GM23248 (cell line): ENCODE results near the gene FGF14. TPM values are rescaled to one million over a fixed set of nuclear protein-coding genes. Genes with fewer than 3 reads are reported as not detected.

Experiments used
- DNase-seq: peaks from one replicate; pipeline ENCODE4 v3.0.0-alpha.2; 2015
- H2AFZ ChIP-seq: fragments of 200-600 bp; sonication (generic); 2 replicates; pipeline ENCODE4 v1.6.1; 2016; ENCODE audit warnings: antibody characterized with exemption
- H3F3A ChIP-seq: fragments of 200-600 bp; sonication (generic); 2 replicates; pipeline ENCODE4 v1.6.1; 2016; ENCODE audit warnings: mild to moderate bottlenecking, antibody characterized with exemption, mixed run types; ENCODE audit not compliant: insufficient read depth
- H3K27ac ChIP-seq: fragments of 200-600 bp; sonication (generic); 2 replicates; pipeline ENCODE4 v1.5.1; 2016; ENCODE audit warnings: mild to moderate bottlenecking
- H3K27me3 ChIP-seq: fragments of 200-600 bp; sonication (generic); replicated peaks from 2 replicates; pipeline ENCODE4 v1.6.1; 2016; ENCODE audit warnings: mild to moderate bottlenecking; ENCODE audit not compliant: insufficient read depth
- H3K36me3 ChIP-seq: fragments of 200-600 bp; sonication (generic); 2 replicates; pipeline ENCODE4 v1.6.1; 2016; ENCODE audit warnings: low read depth, mild to moderate bottlenecking
- H3K4me1 ChIP-seq: fragments of 200-600 bp; sonication (generic); 2 replicates; pipeline ENCODE4 v1.6.1; 2016; ENCODE audit warnings: mild to moderate bottlenecking; ENCODE audit not compliant: insufficient read depth
- H3K4me2 ChIP-seq: fragments of 200-600 bp; sonication (generic); one replicate; pipeline ENCODE4 v1.6.1; 2016; ENCODE audit warnings: mild to moderate bottlenecking; ENCODE audit not compliant: unreplicated experiment
- H3K4me3 ChIP-seq: fragments of 200-600 bp; sonication (generic); 2 replicates; pipeline ENCODE4 v1.5.1; 2016; ENCODE audit warnings: mild to moderate bottlenecking
- H3K79me2 ChIP-seq: fragments of 200-600 bp; sonication (generic); 2 replicates; pipeline ENCODE4 v1.6.1; 2016; ENCODE audit warnings: mild to moderate bottlenecking; ENCODE audit not compliant: insufficient read depth
- H3K9ac ChIP-seq: fragments of 200-600 bp; sonication (generic); 2 replicates; pipeline ENCODE4 v1.6.1; 2016; ENCODE audit warnings: mild to moderate bottlenecking
- H3K9me2 ChIP-seq: fragments of 200-600 bp; sonication (generic); 2 replicates; pipeline ENCODE4 v1.6.1; 2016; ENCODE audit warnings: mixed run types, mild to moderate bottlenecking, moderate library complexity; ENCODE audit not compliant: insufficient read depth
- H3K9me3 ChIP-seq: fragments of 200-600 bp; sonication (generic); one replicate; pipeline ENCODE4 v1.6.1; 2017; ENCODE audit warnings: low read depth
- H4K20me1 ChIP-seq: fragments of 200-600 bp; sonication (generic); 2 replicates; pipeline ENCODE4 v1.6.0; 2016; ENCODE audit not compliant: insufficient read depth
- EZH2 ChIP-seq: fragments of 200-600 bp; sonication (generic); IDR thresholded peaks from 2 replicates; pipeline ENCODE4 v1.6.1; 2018; ENCODE audit warnings: antibody characterized with exemption, mild to moderate bottlenecking; ENCODE audit not compliant: insufficient read depth, poor library complexity, severe bottlenecking
- EZH2phosphoT487 ChIP-seq: fragments of 200-600 bp; sonication (generic); IDR thresholded peaks from 2 replicates; pipeline ENCODE4 v1.6.1; 2018; ENCODE audit warnings: antibody characterized with exemption, moderate library complexity, mild to moderate bottlenecking, low read depth; ENCODE audit not compliant: insufficient read depth
- WGBS, 2 experiments: methylation state at CpG; one replicate each; pipeline ENCODE4 v1.1.6; 2015 to 2017; ENCODE audit warnings: low lambda C conversion rate in 2 of 2, low coverage in 1 of 2; ENCODE audit errors: missing lambda C conversion rate in 2 of 2; 5-methylcytosine and 5-hydroxymethylcytosine counted together
- in situ Hi-C: fragments of 300-500 bp; cut with MboI; formaldehyde crosslinking; loops from 2 replicates; pipeline ENCODE4 v1.15.0; 2020
- polyA plus RNA-seq: library from polyadenylated mRNA; unstranded; fragments of >200 nt; fragmentation: Nextera tagmentation; extraction: Ambion mirVana; gene quantifications from 2 replicates; pipeline ENCODE4 v1.2.1, GENCODE V29; 2016
- total RNA-seq: library from RNA; depleted of rRNA; stranded (reverse); fragments of >200 nt; shearing (Covaris generic); gene quantifications from 2 replicates; pipeline ENCODE4 v1.2.3, GENCODE V29; 2014

FGF14 gene
- total and polyA plus RNA-seq, 2 experiments from 2014 or later = 1.9 TPM; not detected in 1

DNA sequence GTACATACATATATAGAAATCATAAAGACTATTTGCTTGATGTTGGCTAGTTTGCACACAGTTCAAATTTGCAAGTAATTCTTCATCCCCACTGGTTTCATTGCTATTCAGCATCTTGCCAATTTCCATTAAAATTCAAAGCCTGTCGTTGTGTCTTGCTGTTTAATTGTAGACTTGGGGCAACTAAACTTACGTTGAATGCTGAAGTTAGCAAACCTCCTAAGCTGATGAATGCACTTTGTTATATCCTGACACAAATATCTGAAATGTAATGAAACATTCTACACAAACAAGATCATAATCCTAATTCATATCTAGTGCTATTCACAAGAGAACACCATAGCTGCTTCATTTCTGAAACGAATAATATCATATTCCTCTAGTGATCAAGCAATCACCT, 568.2 kb downstream of the FGF14 start:
- H3K9ac ChIP-seq = no peak overlapping the region
- no peak overlapping the region for H3K4me2 ChIP-seq
- no peaks in the 10 kb centered on the region for H4K20me1 ChIP-seq
- in situ Hi-C loops = no loop called here
- H3K9me2 ChIP-seq = no peaks in the 10 kb centered on the region
- no peak overlapping the region for H2AFZ ChIP-seq
- no peaks in the 10 kb centered on the region for H3K27me3 ChIP-seq
- WGBS, 2 experiments = 48 to 52% methylated on average over 3 of the region's 3 CpGs
- TF ChIP-seq EZH2phosphoT487 (no peak), EZH2 (no peak)
- no peaks in the 10 kb centered on the region for H3K9me3 ChIP-seq
- no peak for DNase-seq
- H3K27ac ChIP-seq = no peak overlapping the region
- no peaks in the 10 kb centered on the region for H3K4me1 ChIP-seq
- H3K4me3 ChIP-seq = no peak overlapping the region
- no peaks in the 10 kb centered on the region for H3K36me3 ChIP-seq
- H3K79me2 ChIP-seq = no peaks in the 10 kb centered on the region
- H3F3A ChIP-seq = no peaks in the 10 kb centered on the region

DNA sequence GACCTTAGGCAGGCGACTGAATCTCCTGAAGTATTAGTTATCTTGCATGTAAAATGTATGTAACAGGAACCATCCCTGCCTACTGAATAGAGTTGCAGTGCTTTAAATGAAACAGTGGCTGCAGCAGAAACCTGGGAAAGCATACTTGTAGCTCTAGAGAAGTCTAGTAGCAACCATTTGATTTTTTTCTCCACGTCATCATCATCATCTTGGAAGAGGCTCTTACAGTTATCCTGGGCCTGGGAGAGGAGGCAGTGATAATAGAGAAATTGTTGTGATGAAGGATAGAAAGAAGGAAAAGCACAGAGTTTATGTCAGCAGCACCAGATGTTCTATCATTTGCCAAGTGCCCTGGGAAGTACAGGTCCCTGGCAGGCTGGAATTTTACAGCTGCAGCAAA, 571.8 kb downstream of the FGF14 start:
- WGBS, 2 experiments = 51 to 53% methylated on average over 2 of the region's 2 CpGs
- Histone ChIP-seq H3F3A (no peaks in the 10 kb centered on the region), H3K36me3 (no peaks in the 10 kb centered on the region), H3K27ac (no peak overlapping the region), H4K20me1 (no peaks in the 10 kb centered on the region), H3K9ac (no peak overlapping the region), H3K9me3 (no peaks in the 10 kb centered on the region), H3K27me3 (no peaks in the 10 kb centered on the region), H2AFZ (no peak overlapping the region), H3K9me2 (no peaks in the 10 kb centered on the region), H3K4me1 (no peaks in the 10 kb centered on the region), H3K4me2 (no peak overlapping the region), H3K79me2 (no peaks in the 10 kb centered on the region), H3K4me3 (no peak overlapping the region)
- TF ChIP-seq EZH2 (no peak), EZH2phosphoT487 (no peak)
- in situ Hi-C loops = no loop called here
- DNase-seq = no peak

DNA sequence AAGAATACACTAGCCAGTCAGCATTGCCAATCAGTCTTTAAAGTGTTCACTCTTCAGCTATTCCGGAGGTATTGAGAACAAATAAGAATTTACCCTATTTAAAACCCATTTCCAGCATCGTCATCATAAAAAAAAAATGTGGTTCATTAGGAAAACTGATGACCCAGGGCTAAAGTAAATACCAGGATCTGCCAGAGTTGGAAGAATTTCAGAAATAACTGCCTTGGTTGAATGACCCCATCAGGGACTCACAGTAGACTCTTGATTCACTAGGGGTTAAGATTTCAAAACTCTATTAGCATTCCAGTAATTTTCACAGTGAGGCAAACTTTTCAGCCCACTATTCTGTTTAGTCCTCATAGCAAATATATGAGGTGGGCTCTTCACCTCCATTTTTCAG, 572.4 kb downstream of the FGF14 start:
- Histone ChIP-seq H3K79me2 (no peaks in the 10 kb centered on the region), H3K4me2 (no peak overlapping the region), H3K27ac (no peak overlapping the region), H3K36me3 (no peaks in the 10 kb centered on the region), H3K9me2 (no peaks in the 10 kb centered on the region), H3K4me1 (no peaks in the 10 kb centered on the region), H3K9me3 (no peaks in the 10 kb centered on the region), H3K9ac (no peak overlapping the region), H3K4me3 (no peak overlapping the region), H2AFZ (no peak overlapping the region), H3K27me3 (no peaks in the 10 kb centered on the region), H4K20me1 (no peaks in the 10 kb centered on the region), H3F3A (no peaks in the 10 kb centered on the region)
- in situ Hi-C loops = no loop called here
- WGBS, 2 experiments = 59 to 61% methylated on average over 2 of the region's 2 CpGs
- DNase-seq = no peak
- no peak for TF ChIP-seq EZH2

DNA sequence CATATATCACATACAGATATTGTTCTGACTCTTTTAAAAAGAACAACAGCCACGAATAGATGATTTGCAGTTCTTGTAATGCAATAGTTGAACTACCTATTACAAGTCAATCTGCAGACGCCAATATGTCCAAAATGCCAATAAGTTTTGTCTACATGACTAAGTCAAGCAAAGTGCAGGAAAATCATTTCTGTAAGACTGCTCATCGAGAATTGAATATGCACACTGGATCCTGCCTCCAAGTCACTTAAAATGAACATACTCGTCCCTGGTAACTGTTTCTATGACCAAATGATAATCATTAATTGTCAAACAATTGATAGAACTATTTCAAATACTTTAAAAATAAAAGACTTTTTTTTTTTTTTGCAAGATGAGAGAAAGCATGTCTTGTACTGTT, 573.7 kb downstream of the FGF14 start:
- Histone ChIP-seq H3K9ac (no peak overlapping the region), H3K79me2 (no peaks in the 10 kb centered on the region), H4K20me1 (no peaks in the 10 kb centered on the region), H3K27me3 (no peaks in the 10 kb centered on the region), H3F3A (no peaks in the 10 kb centered on the region), H3K9me2 (no peaks in the 10 kb centered on the region), H3K27ac (no peak overlapping the region), H3K4me1 (no peaks in the 10 kb centered on the region), H3K36me3 (no peaks in the 10 kb centered on the region), H3K4me2 (no peak overlapping the region), H3K9me3 (no peaks in the 10 kb centered on the region), H3K4me3 (no peak overlapping the region), H2AFZ (no peak overlapping the region)
- 51% methylated on average over 4 of the region's 4 CpGs for WGBS, 2 experiments
- TF ChIP-seq EZH2phosphoT487 (no peak), EZH2 (no peak)
- DNase-seq = no peak
- in situ Hi-C loops = no loop called here

DNA sequence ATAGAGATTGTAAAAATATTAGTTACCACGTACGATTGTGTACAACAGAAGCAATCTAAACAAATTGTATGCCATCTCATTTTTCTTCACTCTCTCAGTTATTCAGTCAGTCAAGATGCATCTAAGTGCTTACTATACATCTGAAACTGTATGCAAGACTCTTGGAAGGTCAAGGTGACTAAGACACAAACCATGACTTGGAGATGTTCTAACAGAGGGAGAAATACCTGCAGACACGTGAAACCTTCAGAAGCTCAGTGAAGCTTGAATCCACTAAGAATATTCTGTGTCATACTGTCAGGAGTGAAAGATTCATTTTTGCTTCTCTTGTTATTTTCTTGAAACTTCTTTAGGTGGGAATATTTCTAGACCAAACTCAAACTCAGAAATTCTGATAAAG, 584.0 kb downstream of the FGF14 start:
- Histone ChIP-seq H3K9me3 (no peaks in the 10 kb centered on the region), H3K4me2 (no peak overlapping the region), H3F3A (no peaks in the 10 kb centered on the region), H3K27ac (no peak overlapping the region), H3K9ac (no peak overlapping the region), H4K20me1 (no peaks in the 10 kb centered on the region), H3K9me2 (no peaks in the 10 kb centered on the region), H3K36me3 (no peaks in the 10 kb centered on the region), H3K27me3 (no peaks in the 10 kb centered on the region), H3K4me1 (no peaks in the 10 kb centered on the region), H2AFZ (no peak overlapping the region), H3K4me3 (no peak overlapping the region), H3K79me2 (no peaks in the 10 kb centered on the region)
- 74 to 83% methylated on average over 3 of the region's 3 CpGs for WGBS, 2 experiments
- in situ Hi-C loops = no loop called here
- TF ChIP-seq EZH2phosphoT487 (no peak), EZH2 (no peak)
- DNase-seq = no peak
